Loucy (cell line): ENCODE data around the gene SCAPER.

Experiments
- H2AFZ ChIP-seq: fragments of 200-600 bp; sonication (generic); 2 replicates; pipeline ENCODE4 v1.6.0; 2016; ENCODE audit warnings: antibody characterized with exemption, mild to moderate bottlenecking, low read length, moderate library complexity
- H3F3A ChIP-seq: fragments of 200-600 bp; 2 replicates; pipeline ENCODE4 v1.6.0; 2016; ENCODE audit warnings: antibody characterized with exemption, low read depth, mild to moderate bottlenecking
- H3K27me3 ChIP-seq: fragments of 200-600 bp; sonication (generic); 2 replicates; pipeline ENCODE4 v1.6.1; 2014; ENCODE audit warnings: low read length, mild to moderate bottlenecking; ENCODE audit not compliant: insufficient read depth, poor library complexity, severe bottlenecking
- H3K36me3 ChIP-seq: fragments of 200-600 bp; sonication (generic); 2 replicates; pipeline ENCODE4 v1.6.1; 2016; ENCODE audit warnings: low read length; ENCODE audit not compliant: insufficient read depth
- H3K4me1 ChIP-seq: fragments of 200-600 bp; sonication (generic); 2 replicates; pipeline ENCODE4 v1.5.1; 2014; ENCODE audit warnings: low read length, mild to moderate bottlenecking; ENCODE audit not compliant: insufficient read depth, poor library complexity, severe bottlenecking
- H3K4me2 ChIP-seq: fragments of 200-600 bp; sonication (generic); 2 replicates; pipeline ENCODE4 v1.6.0; 2014; ENCODE audit warnings: antibody characterized with exemption, low read length, low read depth, mild to moderate bottlenecking; ENCODE audit not compliant: poor library complexity, severe bottlenecking
- H3K4me3 ChIP-seq: fragments of 200-600 bp; sonication (generic); 2 replicates; pipeline ENCODE4 v1.5.1; 2014; ENCODE audit warnings: low read length, mild to moderate bottlenecking, mixed read lengths; ENCODE audit not compliant: poor library complexity, severe bottlenecking
- H3K79me2 ChIP-seq: fragments of 200-600 bp; sonication (generic); 2 replicates; pipeline ENCODE4 v1.6.1; 2014; ENCODE audit warnings: low read length; ENCODE audit not compliant: insufficient read depth
- H3K9ac ChIP-seq: fragments of 200-600 bp; sonication (generic); 2 replicates; pipeline ENCODE4 v1.6.0; 2014; ENCODE audit warnings: mild to moderate bottlenecking, low read depth, low read length, moderate library complexity; ENCODE audit not compliant: poor library complexity, severe bottlenecking
- H3K9me2 ChIP-seq: fragments of 200-600 bp; sonication (generic); replicated peaks from 2 replicates; pipeline ENCODE4 v1.6.1; 2016; ENCODE audit warnings: low read depth, low read length, mixed read lengths
- H3K9me3 ChIP-seq: fragments of 200-600 bp; sonication (generic); 2 replicates; pipeline ENCODE4 v1.6.1; 2014; ENCODE audit warnings: mild to moderate bottlenecking, antibody characterized with exemption, low read length, low read depth; ENCODE audit not compliant: insufficient read depth
- H4K20me1 ChIP-seq: fragments of 200-600 bp; sonication (generic); 2 replicates; pipeline ENCODE4 v1.6.0; 2014; ENCODE audit warnings: antibody characterized with exemption, low read length, mild to moderate bottlenecking; ENCODE audit not compliant: insufficient read depth, poor library complexity, severe bottlenecking
- CTCF ChIP-seq: fragments of 200-600 bp; sonication (generic); conservative IDR thresholded peaks from 2 replicates; pipeline ENCODE4 v1.5.1; 2014; ENCODE audit warnings: mild to moderate bottlenecking, antibody characterized with exemption, low read length
- EZH2phosphoT487 ChIP-seq: fragments of 200-600 bp; IDR thresholded peaks from 2 replicates; pipeline ENCODE4 v1.6.1; 2018; ENCODE audit warnings: antibody characterized with exemption, mild to moderate bottlenecking, moderate library complexity, borderline replicate concordance

SCAPER gene

GRCh38 chr15:76501726-76502125 lies 403.4 kb downstream of the SCAPER start:
- no peaks in the 10 kb centered on the region for H3F3A ChIP-seq
- H3K36me3 ChIP-seq, result no peaks in the 10 kb centered on the region
- H3K9me2 ChIP-seq, result no peaks in the 10 kb centered on the region
- H2AFZ ChIP-seq, result no peak overlapping the region
- H4K20me1 ChIP-seq, result no peaks in the 10 kb centered on the region
- no peak overlapping the region for H3K4me3 ChIP-seq
- H3K9me3 ChIP-seq, result no peaks in the 10 kb centered on the region
- no peak overlapping the region for H3K4me2 ChIP-seq
- H3K27me3 ChIP-seq, result no peaks in the 10 kb centered on the region
- TF ChIP-seq CTCF (no peak), EZH2phosphoT487 (no peak)
- H3K4me1 ChIP-seq, result no peaks in the 10 kb centered on the region
- no peak overlapping the region for H3K9ac ChIP-seq
- H3K79me2 ChIP-seq, result no peaks in the 10 kb centered on the region

- Histone ChIP-seq H3K4me3 (no peak overlapping the region), H3K79me2 (no peaks in the 10 kb centered on the region), H4K20me1 (no peaks in the 10 kb centered on the region), H2AFZ (no peak overlapping the region), H3K27me3 (no peaks in the 10 kb centered on the region), H3K9ac (no peak overlapping the region), H3F3A (no peaks in the 10 kb centered on the region), H3K4me2 (no peak overlapping the region), H3K4me1 (no peaks in the 10 kb centered on the region), H3K36me3 (no peaks in the 10 kb centered on the region), H3K9me2 (no peaks in the 10 kb centered on the region), H3K9me3 (no peaks in the 10 kb centered on the region)
- no peak for TF ChIP-seq EZH2phosphoT487
These were observed 404.1 kb downstream of the SCAPER start for GRCh38 chr15:76501011-76501410.

GRCh38 chr15:76495487-76495886 lies 409.7 kb downstream of the SCAPER start:
- Histone ChIP-seq H3K4me1 (no peaks in the 10 kb centered on the region), H3K27me3 (no peaks in the 10 kb centered on the region), H3K79me2 (no peaks in the 10 kb centered on the region), H3F3A (no peaks in the 10 kb centered on the region), H2AFZ (no peak overlapping the region), H4K20me1 (no peaks in the 10 kb centered on the region), H3K9ac (no peak overlapping the region), H3K9me3 (no peaks in the 10 kb centered on the region), H3K9me2 (no peaks in the 10 kb centered on the region), H3K36me3 (no peaks in the 10 kb centered on the region), H3K4me3 (no peak overlapping the region), H3K4me2 (no peak overlapping the region)
- TF ChIP-seq EZH2phosphoT487 (no peak), CTCF (no peak)

GRCh38 chr15:76492538-76492937 lies 412.6 kb downstream of the SCAPER start:
- H3F3A ChIP-seq, result no peaks in the 10 kb centered on the region
- no peaks in the 10 kb centered on the region for H3K9me3 ChIP-seq
- no peaks in the 10 kb centered on the region for H3K79me2 ChIP-seq
- no peaks in the 10 kb centered on the region for H3K36me3 ChIP-seq
- H3K27me3 ChIP-seq, result no peaks in the 10 kb centered on the region
- H3K4me1 ChIP-seq, result no peaks in the 10 kb centered on the region
- no peaks in the 10 kb centered on the region for H4K20me1 ChIP-seq
- TF ChIP-seq EZH2phosphoT487 (no peak), CTCF (no peak)
- no peak overlapping the region for H2AFZ ChIP-seq
- no peaks in the 10 kb centered on the region for H3K9me2 ChIP-seq
- H3K9ac ChIP-seq, result no peak overlapping the region
- no peak overlapping the region for H3K4me2 ChIP-seq
- no peak overlapping the region for H3K4me3 ChIP-seq
